ENCODE results near the gene HS3ST3B1.

HS3ST3B1 gene

GRCh38 chr17:14355556-14355955, 54.7 kb downstream of the HS3ST3B1 start:
- no peak for DNase-seq

- DNase-seq = peak; percentile 84 to 93 (median 88)
These were observed 58.5 kb downstream of the HS3ST3B1 start for GRCh38 chr17:14359163-14360020.

GRCh38 chr17:14360856-14361255, 60.0 kb downstream of the HS3ST3B1 start:
- DNase-seq = peak in 2 of 4 experiments; percentile 13 to 52

GRCh38 chr17:14361470-14361869, 60.6 kb downstream of the HS3ST3B1 start:
- DNase-seq = no peak

GRCh38 chr17:14361945-14362508, 61.1 kb downstream of the HS3ST3B1 start:
- no peak for DNase-seq

GRCh38 chr17:14366199-14366598, 65.3 kb downstream of the HS3ST3B1 start:
- DNase-seq = no peak

GRCh38 chr17:14372461-14372860, 71.6 kb downstream of the HS3ST3B1 start:
- DNase-seq = no peak

- no peak for DNase-seq
These were observed 72.2 kb downstream of the HS3ST3B1 start for GRCh38 chr17:14372905-14373613.

GRCh38 chr17:14373614-14374259, 72.9 kb downstream of the HS3ST3B1 start:
- peak in 3 of 4 experiments; percentile 10 to 18 (median 16) for DNase-seq

- DNase-seq = no peak
These were observed 73.4 kb downstream of the HS3ST3B1 start for GRCh38 chr17:14374268-14374667.

GRCh38 chr17:14376666-14377065, 75.8 kb downstream of the HS3ST3B1 start:
- DNase-seq = no peak

- no peak for DNase-seq
These were observed 80.7 kb downstream of the HS3ST3B1 start for GRCh38 chr17:14381606-14382005.

- DNase-seq = no peak
These were observed 86.2 kb downstream of the HS3ST3B1 start for GRCh38 chr17:14387036-14387435.

- DNase-seq = no peak
These were observed 88.8 kb downstream of the HS3ST3B1 start for GRCh38 chr17:14389681-14390080.

- DNase-seq = no peak
These were observed 92.8 kb downstream of the HS3ST3B1 start for GRCh38 chr17:14393723-14394122.

- no peak for DNase-seq
These were observed 94.4 kb downstream of the HS3ST3B1 start for GRCh38 chr17:14395255-14395654.

- no peak for DNase-seq
These were observed 95.7 kb downstream of the HS3ST3B1 start for GRCh38 chr17:14396547-14396946.

- DNase-seq = no peak
These were observed 97.9 kb downstream of the HS3ST3B1 start for GRCh38 chr17:14398766-14399165.
